IMR-90 (cell line): Measurements from ENCODE around the gene MFN2.

Experiments used
- BHLHE40 ChIP-seq: fragments of 150-350 bp; IDR thresholded peaks from 2 replicates; pipeline ENCODE4 v1.6.1; 2016; ENCODE audit warnings: mild to moderate bottlenecking, low read depth, low read length
- CEBPB ChIP-seq: IDR thresholded peaks from 2 replicates; pipeline ENCODE4 v1.6.1; 2012; ENCODE audit warnings: low read depth, low read length, improper control_type of control experiment
- CTCF ChIP-seq: conservative IDR thresholded peaks from 2 replicates; pipeline ENCODE4 v1.5.1; 2012; ENCODE audit warnings: mild to moderate bottlenecking, low read depth, low read length, improper control_type of control experiment
- ELK1 ChIP-seq: fragments of 150-350 bp; IDR thresholded peaks from 2 replicates; pipeline ENCODE4 v1.6.1; 2016; ENCODE audit warnings: low read depth, mild to moderate bottlenecking, low read length, moderate library complexity, borderline replicate concordance
- MAZ ChIP-seq: IDR thresholded peaks from 2 replicates; pipeline ENCODE4 v1.6.1; 2012; ENCODE audit warnings: low read depth, mild to moderate bottlenecking, low read length, improper control_type of control experiment, moderate library complexity, borderline replicate concordance
- MXI1 ChIP-seq: IDR thresholded peaks from 2 replicates; pipeline ENCODE4 v1.6.1; 2012; ENCODE audit warnings: low read depth, mild to moderate bottlenecking, low read length, moderate library complexity, borderline replicate concordance
- NFE2L2 ChIP-seq: fragments of 150-350 bp; IDR thresholded peaks from 2 replicates; pipeline ENCODE4 v1.6.1; 2016; ENCODE audit warnings: low read depth, mild to moderate bottlenecking, low read length
- POLR2A ChIP-seq: IDR thresholded peaks from 2 replicates; pipeline ENCODE4 v1.6.1; 2012; ENCODE audit warnings: mild to moderate bottlenecking, low read depth, low read length
- RAD21 ChIP-seq: IDR thresholded peaks from 2 replicates; pipeline ENCODE4 v1.6.1; 2012; ENCODE audit warnings: low read length, improper control_type of control experiment
- RCOR1 ChIP-seq: IDR thresholded peaks from 2 replicates; pipeline ENCODE4 v1.6.1; 2012; ENCODE audit warnings: mild to moderate bottlenecking, low read length, improper control_type of control experiment; ENCODE audit not compliant: insufficient replicate concordance
- SMC3 ChIP-seq: fragments of 150-350 bp; IDR thresholded peaks from 2 replicates; pipeline ENCODE4 v1.6.1; 2016; ENCODE audit warnings: low read depth, mild to moderate bottlenecking, antibody characterized with exemption, low read length, moderate library complexity

GRCh38 chr1:12051361-12051760 lies 71.1 kb downstream of the MFN2 start:
- TF ChIP-seq CTCF (no peak), POLR2A (no peak), MAZ (no peak), NFE2L2 (no peak), CEBPB (no peak), RCOR1 (no peak), RAD21 (no peak), BHLHE40 (no peak), MXI1 (no peak), ELK1 (no peak), SMC3 (no peak)
